IPS-NIHi7 (cell line): ENCODE data around the gene TLX1.

Experiments
- DNase-seq: peaks from one replicate; pipeline ENCODE4 v3.0.0; 2012; ENCODE audit warnings: mixed read lengths; ENCODE audit errors: extremely low spot score

Gene TLX1

DNA sequence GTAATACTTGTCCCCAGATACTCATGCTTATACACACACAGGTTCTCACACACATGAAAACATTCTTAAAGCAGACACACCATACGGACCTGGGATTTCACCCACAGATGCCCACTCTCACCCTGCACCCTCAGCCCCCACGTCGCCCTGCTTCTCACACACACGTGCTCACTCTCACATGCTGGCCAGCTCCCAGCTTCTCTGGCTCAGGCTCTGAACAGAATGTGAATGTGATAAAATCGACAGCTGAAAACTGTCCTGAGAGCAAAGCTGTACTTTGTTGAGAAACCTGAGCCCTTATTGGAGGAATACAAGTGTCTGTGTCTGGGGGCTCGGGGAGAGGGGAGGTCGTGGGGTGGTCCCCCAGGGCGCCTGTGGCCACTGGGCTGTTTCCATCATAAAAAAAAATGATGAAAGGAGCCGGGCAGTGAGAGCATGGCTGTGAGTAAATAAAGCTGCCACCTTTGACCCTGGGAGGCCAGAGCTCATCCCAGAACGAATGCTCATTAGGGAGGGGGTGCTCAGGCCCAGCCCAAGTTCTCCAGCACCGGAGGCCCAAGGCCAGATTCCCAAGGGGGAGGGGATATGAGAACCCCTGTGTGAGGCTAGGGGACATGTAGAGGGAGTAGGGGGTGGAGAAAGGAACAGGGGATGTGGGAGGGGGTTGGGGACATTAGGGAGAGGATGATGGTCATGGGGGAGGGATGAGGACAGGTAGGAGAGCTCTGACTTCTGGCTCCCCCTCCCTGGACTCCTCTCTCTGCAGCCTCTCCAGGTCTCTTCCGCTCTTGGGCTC, 18.1 kb upstream of the TLX1 start:
- DNase-seq, result no peak

DNA sequence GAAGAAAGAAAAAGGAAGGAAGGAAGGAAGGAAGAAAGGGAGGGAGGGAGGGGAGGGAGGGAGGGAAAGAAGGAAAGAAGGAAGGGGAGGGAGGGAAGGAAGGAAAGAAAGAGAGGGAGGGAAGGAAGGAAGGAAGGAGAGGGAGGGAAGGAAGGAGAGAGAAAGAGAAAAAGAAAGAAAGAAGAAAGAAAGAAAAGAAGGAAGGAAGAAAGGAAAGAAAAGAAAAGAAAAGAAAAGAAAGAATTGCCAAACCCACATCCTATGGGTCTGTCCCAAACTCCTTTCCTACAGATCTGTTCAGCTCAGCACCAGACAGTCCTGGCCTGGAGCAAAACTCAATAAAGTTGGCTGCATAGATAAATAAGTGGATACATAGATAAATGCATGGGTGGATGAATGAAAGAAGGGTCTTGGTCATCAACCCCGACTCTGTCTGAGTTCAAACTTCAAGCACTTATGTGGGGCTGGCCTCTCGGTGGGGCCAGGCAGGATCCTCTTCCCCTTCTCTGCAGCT, 17.2 kb upstream of the TLX1 start:
- no peak for DNase-seq

DNA sequence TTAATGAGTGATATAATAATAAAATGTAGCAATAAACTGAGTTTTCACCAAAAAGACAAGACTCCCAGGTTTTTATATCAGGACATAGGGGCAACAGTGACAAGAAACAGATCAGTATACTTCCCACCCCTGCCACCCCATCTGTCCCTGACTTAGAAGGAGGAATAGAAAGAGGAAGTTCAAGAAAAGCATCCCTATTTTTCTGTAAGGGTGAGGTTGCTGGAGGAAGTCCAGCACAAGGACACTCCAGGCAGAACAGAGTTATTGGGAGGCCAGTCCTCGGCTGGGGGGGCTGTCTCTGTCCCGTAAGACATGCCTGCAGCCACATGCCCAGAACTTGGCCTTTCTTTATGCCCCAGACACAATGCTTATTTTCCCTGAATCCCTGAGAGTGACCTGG, 16.5 kb upstream of the TLX1 start:
- no peak for DNase-seq

DNA sequence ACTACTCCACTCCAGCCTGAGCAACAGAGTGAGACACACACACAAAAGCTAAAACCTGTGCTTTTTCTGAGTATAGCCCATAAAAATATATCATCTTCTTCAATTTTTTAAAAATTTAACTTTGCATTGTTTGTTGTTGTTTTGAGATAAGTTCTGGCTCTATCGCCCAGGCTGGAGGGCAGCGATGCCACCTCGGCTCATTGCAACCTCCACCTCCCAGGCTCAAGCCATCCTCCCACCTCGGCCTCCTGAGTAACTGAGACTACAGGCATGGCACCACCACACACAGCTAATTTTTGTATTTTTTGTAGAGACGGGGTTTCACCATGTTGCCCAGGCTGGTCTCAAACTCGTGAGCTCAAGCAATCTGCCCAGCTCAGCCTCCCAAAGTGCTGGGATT, 14.3 kb upstream of the TLX1 start:
- DNase-seq, result no peak

DNA sequence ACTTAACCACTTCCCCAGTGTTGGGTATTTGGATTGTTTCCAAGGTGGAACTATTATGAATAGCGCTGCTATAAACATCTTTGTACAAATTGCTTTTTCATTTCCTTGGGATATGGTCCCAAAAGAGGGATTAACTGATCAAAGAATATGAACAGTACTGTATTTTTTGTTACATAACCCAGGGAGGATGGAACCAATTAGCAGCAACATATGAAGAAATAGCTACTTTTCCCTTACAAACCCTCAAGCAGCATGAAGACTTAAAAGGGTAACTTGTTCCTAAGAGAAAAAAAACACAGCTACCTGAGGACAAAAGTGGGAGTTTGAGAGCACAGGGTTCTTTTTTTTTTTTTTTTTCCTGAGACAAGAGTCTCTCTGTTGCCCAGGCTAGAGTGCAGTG, 13.1 kb upstream of the TLX1 start:
- DNase-seq, result no peak

DNA sequence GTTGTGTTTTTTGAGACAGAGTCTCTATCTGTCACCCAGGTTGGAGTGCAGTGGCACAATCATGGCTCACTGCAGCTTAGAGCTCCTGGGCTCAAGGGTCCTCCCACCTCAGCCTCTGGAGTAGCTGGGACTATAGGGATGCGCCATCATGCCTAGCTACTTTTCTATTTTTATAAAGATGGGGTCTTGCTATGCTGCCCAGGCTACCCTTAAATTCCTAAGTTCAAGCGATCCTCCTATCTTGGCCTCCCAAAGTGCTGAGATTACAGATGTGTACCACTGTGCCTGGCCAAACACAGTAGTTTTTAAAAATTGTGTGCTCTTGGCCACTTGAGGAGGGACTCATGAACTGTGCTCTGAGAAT, 10.6 kb upstream of the TLX1 start:
- DNase-seq, result no peak

DNA sequence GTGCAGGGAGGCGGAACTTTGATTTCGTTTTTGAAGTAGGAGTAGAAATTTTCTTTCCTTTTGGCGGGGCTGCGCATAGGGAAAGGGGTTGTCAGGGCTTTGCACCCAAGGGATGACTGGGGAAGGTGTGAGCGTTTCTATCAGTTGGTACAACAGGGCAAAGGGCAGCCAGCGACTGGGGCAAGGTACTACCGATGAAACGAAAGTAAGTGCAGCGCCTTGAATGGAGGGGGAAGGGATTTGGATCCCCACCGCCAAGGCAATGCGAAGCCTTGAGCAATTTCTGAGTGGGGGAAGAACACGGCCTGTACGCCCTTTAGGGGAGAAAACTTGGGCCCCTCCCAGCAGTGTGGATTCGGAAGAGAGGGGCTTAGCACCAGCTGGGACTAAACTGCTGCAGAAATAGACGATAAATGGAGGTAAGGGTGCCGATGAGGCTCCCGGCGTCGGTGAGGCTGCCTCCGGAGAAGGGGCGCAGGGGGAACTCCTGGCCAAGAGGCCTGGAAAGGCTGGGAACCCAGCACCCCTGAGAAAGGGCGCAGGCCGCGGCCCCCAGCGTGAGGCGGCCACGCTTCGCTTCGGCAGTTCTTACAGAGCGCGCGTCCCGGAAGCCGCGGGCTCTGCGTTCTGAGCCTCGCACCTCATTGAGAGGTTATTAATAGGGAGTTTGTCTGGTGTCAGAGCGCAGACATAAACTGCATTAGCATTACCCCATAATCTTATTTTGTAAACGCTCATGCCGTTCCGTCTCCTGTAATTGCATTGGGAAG, 10.0 kb upstream of the TLX1 start:
- DNase-seq, result no peak

DNA sequence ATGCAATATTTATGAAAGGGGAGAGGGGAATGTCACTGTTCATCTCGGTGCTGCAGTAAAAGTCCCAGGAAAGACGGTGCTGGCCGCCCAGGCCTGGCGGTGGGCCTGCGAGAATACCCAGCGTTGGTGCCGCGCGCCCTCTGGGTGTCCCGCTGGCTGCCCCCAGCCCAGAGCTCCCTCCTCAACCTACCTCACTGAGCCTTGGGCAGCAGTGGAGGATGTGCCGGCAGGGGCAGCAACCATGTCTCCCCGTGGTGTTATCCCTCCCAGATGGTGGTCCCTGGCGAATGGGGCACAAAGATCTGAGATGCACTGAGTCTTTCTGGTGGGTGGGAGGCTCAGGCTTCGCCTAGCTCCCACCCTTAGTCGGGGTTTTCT, 9.5 kb upstream of the TLX1 start:
- no peak for DNase-seq

DNA sequence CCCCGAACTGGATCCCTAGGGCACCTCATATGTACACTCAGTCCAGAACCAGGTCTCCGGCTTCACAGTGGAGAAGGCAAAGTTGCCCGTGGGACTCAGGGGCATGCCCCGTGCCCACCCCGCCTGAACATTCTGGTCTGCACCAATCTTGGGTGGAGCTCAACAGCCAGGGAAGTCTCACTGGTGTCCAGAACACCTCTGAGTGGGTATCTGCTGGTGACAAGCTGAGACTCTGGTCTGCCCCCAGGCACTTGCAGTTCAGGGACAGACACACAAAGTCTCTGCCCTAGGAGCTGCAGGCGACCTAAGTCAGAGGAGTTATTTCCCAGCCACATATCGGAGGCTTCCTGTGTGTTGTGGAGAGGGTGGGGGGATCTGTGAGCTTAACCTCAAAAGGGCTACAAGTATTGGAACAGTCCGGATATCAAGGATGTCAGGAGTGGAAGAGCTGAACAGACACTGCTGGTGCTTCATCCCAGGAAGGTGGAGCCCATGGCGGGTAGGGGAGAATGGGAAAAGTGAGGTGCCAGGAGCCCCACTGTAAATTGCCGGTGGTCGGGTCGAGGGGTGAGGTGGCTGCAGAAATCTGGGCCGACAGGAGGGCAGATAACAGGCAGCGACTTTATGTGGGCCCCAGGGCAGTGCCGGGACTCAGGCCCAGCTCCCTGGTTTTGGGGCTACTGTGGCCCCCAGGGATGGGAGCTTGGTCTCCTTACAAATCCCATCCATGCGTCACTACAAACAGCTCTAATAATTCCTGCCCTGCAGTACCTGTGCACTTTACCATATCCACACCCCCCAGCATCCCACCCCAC, 8.6 kb upstream of the TLX1 start:
- no peak for DNase-seq

DNA sequence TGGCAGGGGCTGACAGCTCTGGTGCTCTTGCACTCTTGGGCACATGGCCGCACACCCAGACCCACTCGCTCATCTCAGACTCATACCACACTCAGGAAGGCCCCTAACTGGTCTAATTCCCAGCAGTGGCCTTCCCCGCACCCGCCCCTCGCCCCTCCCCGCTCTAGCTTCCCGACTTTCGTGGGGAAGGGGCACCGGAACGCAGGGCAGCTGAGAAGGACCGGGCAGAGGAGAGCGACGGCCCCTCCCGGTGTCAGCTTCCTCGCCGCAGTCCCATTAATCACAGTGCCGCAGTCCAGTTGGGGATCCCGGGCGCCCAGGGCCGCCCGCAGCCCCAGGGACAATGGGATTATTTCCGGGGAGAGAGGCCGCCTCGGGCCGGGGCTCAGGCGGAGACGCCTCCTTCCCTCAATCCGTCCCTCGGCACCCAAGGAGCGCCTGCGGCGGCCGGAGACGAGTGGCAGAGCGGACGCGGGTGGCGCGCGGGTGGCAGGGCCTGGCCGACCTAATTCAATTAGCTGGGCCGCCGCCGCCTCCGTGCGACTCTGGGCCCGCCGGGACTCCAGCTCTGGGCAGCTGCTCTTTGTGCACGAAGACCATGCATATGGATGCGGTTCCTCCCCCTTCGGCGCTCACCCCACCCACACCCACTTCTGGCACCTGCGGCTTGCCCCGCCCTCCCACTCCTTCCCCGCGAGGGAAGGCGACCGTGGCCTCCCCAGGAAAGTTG, 7.8 kb upstream of the TLX1 start:
- DNase-seq, result no peak

DNA sequence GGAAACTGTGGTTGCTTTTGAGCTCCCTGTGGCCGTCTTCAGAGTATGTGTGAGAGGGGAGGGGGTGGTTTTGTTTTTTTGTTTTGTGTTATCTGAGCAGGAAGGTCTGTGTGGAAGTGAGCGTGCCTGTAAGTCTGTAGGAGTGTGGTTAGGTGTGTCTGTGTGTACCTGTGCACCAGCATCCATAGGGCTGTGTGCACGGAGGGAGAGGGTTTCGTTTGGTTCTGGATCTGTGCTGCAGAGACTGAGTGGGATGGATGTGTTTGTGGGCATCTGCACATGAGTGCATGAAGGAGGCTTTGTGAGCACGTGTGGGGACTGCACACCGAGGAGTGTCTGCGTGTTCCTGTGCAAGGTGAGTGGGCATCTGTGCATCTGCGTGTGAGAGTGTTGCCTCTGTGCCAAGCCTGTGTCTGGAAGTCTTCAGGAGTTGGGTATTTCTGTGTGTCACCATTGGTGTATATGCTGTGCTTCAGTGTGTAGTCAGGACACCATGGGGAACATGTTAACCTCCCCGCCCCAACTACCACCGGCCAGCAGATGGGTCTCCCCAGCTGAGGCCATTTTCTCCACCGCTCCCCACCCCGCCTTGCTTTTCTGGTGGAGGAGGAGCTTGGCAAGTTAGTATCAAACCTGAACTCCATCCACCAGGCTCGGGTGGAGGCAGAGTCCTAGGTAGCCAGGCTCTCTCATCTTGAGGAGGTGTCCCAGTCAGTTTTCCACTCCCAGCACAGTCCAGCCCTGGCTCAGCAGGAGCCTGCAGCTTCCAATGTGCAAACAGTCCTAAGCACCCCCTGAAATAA, 7.1 kb upstream of the TLX1 start:
- no peak for DNase-seq

DNA sequence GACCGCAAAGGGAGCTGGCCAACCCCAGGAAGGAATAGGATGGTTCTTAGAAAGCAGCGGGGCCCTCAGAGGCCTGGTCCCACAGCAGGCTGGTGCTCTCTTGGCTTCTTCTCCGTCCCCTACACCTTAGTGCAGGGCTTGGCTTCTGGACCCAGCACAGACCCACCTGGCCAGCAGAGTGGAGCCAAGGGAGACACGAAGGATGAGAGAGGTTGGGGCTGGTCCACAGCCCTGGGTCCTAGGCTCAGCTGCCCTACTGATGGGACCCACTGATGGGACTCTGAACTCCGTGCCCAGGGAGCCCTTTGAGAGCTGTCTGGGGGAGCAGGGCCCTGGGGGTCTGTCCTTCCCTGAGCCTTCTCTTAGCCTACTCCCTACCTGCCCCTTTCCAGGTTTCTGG, 6.2 kb upstream of the TLX1 start:
- no peak for DNase-seq

DNA sequence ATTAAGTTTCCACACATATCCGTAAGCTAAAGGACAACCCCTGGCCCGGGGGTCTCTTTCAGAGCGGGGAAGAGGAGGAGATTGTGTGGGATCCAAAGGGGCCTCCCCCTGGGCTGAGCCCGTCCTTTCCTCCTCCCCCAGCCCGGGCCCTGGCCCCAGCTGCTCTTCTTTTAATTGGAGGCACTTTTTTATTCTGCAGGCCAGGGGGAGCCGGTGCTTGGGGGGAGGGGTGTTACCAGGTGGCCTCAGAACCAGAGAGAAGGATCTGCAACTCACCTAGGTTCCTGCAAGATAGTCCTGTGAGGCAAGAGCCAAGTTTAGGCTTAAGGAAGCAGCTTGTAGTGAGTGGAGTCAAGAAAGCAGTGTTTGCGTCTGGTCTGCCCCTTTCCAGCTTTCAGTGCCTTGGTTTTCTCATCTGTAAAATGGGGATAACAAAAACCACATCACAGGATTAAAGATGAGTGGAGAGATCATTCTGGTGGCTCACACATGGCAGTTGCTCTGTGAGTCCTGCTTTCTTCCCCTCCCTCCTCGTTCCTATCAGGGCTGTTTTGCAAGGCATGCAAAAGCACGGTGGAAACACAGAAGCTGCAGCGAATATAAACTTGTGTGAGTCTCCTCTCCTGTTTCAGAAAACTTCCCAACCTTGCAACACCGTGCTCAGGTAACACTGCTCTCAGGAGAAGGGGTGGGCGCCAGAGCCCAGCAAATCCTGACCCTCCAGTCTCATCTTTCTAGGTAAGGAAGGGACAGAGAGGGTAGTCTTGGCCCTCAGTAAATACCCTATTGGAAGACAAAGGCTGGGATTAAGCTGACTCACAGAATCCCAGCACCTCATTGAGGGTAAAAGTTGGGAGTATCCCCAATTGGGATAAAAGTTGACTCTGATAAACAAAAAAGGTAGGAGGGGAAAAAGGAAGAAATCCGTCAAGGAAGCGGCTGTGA, 4.1 kb upstream of the TLX1 start:
- no peak for DNase-seq

DNA sequence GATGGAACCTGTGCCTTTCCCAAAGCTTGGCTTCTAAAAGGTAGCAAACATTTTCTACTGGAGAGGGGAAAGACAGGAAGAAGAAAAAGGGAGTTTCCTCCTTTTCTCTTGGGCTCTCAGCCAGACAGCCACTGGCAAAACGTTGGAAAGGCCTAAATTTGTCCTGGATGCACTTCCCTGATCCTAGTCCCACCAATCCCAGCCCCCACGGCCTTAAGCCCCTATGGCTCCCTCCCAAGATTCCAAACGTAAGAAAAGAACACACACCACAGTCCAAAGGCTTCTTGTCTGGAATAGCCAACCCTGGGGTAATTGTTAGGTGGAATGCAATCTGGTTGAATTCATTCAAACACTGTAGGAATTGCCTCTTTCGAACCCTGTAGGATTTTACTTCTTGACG, 959 bp upstream of the TLX1 start:
- DNase-seq, result no peak

DNA sequence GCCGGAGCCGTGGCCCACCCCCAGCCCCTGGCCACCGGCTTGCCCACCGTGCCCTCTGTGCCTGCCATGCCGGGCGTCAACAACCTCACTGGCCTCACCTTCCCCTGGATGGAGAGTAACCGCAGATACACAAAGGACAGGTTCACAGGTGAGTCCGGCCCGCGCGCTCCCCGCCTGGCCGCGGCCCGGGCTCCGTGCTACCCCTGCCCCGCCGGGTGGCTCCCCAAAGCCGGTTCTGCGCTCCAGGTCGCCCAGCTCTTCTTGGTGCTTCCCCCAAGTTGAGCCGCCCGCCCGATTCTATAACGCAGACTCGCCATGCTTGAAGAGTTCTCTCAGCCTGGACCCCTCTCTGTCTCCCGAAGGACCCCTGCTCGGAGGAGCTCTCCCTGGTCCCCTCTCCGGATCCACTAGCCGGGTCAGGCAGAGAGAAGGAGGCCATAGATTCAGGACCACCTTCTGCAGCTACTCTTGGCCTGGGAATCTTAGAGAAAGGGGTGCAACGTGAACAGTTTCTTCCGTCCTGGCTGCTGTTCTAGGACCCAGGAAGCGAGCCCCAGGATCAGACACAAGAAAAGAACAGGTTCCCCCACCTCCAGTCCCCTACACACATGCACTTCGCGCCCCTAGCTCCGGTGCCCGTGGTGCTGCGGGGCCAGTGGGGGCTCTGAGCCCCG, 999 bp downstream of the TLX1 start:
- DNase-seq, result no peak

DNA sequence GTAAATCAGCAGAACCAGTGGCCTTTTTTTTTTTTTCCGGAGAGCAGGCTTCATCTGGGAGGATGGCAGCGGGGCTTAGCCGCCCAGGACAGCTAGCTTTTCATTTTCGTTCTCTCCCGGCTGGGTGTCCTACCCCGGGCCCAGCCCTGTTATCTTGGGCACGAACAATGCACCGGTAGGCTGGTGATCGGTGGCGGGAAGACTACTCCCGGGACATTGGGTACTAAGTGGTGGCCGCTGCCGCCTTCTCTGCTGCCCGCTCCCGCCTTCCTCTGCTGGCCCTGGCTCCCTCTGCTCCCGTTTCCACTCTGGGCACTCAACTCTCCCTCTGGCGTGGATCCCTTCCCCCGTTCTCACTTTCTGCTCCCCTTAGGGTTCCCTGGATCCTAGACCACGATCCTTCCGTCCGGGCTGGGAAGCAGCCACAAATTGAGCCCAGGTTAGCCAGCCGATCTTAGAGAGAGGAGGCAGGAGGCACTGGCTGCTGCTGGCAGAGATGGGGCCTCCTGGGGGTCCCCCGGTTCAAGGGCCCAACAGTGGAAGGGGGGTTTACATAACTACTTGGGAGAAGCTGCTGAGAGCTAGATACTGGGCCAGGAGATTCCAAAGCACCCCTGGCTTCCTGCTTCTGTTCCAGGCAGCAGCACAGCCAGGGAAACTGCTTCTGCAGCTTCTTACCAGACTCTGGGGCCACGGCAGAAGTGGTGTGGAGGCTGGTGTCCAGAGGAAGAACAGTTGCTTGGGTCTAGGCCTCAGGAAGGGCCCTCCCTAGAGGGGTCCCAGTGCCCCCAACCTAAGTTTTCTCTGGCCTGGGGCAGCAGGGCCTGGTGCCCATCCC, 1.8 kb downstream of the TLX1 start:
- no peak for DNase-seq

DNA sequence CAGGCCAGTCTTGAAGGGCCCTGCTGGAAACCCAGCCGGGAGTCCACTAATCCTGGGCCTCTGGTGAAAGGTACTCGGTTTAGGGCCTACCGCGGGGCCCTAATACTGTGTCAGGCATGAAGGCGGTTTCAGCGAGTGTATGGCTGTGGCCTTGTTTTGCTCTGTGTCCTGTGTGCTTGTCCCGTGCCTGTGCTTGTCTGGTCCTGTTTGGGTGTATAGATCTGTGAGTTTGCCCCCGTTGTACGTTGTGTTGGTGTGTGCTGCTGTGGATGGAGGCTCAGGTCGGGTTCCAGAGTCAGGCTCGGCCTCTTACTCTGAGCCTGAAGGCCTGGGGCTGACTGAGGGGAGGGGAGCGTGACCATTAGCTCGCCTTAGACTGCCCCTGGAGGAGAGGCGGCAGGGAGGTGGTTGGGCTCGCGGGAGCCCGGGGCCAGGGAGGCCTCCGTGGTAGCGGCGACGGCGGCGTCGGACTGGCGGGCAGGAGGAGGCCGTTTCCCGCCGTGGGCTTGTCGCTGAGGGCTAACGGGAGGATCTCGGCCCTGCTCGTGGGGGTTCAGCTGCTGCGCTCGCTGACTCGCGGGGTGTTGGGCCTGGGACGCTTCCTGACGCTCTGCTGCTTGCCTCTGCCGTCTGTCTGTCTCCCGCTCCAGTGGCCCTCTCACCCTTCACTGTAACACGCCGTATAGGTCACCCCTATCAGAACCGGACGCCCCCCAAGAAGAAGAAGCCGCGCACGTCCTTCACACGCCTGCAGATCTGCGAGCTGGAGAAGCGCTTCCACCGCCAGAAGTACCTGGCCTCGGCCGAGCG, 2.6 kb downstream of the TLX1 start:
- DNase-seq, result no peak
